HepG2 (cell line): Measurements from ENCODE around the gene CALR. TPM values are rescaled to one million over a fixed set of nuclear protein-coding genes. Genes with fewer than 3 reads are reported as not detected.

Source experiments
- ARID4A ChIP-seq: sonication (generic); formaldehyde crosslinking; IDR thresholded peaks from 2 replicates; pipeline ENCODE4 v1.5.0; 2020; ENCODE audit warnings: mild to moderate bottlenecking, missing genetic modification reagents, borderline replicate concordance
- CBX5 ChIP-seq: sonication (generic); formaldehyde crosslinking; IDR thresholded peaks from 2 replicates; pipeline ENCODE4 v1.4.0; 2020; ENCODE audit warnings: missing genetic modification reagents, borderline replicate concordance
- CREB1 ChIP-seq, 2 experiments: fragments of 450-650 bp in 1 of 2; IDR thresholded peaks; 2 replicates each; pipeline ENCODE4 v1.6.1; 2016 to 2017; ENCODE audit warnings: control low read depth in 1 of 2, mild to moderate bottlenecking in 1 of 2, missing compliant biosample characterization in 1 of 2, missing genetic modification characterization in 1 of 2
- FOXA3 ChIP-seq: IDR thresholded peaks from 2 replicates; pipeline ENCODE4 v1.6.1; 2016; ENCODE audit warnings: missing genetic modification reagents, missing compliant biosample characterization
- HIVEP1 ChIP-seq: sonication (generic); formaldehyde crosslinking; IDR thresholded peaks from 2 replicates; pipeline ENCODE4 v1.4.0; 2020; ENCODE audit warnings: mild to moderate bottlenecking, missing genetic modification reagents
- HMGA1 ChIP-seq: sonication (generic); formaldehyde crosslinking; conservative IDR thresholded peaks from 2 replicates; pipeline ENCODE4 v1.4.0; 2020; ENCODE audit warnings: missing genetic modification reagents
- NR2C2 ChIP-seq: sonication (generic); formaldehyde crosslinking; IDR thresholded peaks from 2 replicates; pipeline ENCODE4 v1.4.0; 2020; ENCODE audit warnings: missing genetic modification reagents, mild to moderate bottlenecking, moderate library complexity, borderline replicate concordance
- SAFB2 ChIP-seq: sonication (generic); formaldehyde crosslinking; IDR thresholded peaks from 2 replicates; pipeline ENCODE4 v1.5.1; 2020; ENCODE audit warnings: missing genetic modification reagents, low read depth, mild to moderate bottlenecking, borderline replicate concordance
- SALL1 ChIP-seq: sonication (generic); formaldehyde crosslinking; IDR thresholded peaks from 2 replicates; pipeline ENCODE4 v1.8.0; 2022; ENCODE audit warnings: mild to moderate bottlenecking, missing genetic modification reagents
- SIN3B ChIP-seq: fragments of 150-350 bp; IDR thresholded peaks from 2 replicates; pipeline ENCODE4 v1.6.1; 2014; ENCODE audit warnings: low read length
- SOX6 ChIP-seq, 2 experiments: fragments of 450-650 bp in 1 of 2; sonication (generic) in 1 of 2; formaldehyde crosslinking in 1 of 2; IDR thresholded peaks; 2 replicates each; pipeline versions ENCODE4 v1.4.0 to v1.6.1; 2017 to 2020; ENCODE audit warnings: antibody characterized with exemption in 1 of 2, mild to moderate bottlenecking in 1 of 2, missing genetic modification reagents in 1 of 2
- ZNF136 ChIP-seq: sonication (generic); formaldehyde crosslinking; IDR thresholded peaks from 2 replicates; pipeline ENCODE4 v1.8.1; 2022; ENCODE audit warnings: low read depth, mild to moderate bottlenecking, moderate library complexity, missing genetic modification reagents
- ZNF260 ChIP-seq: sonication (generic); formaldehyde crosslinking; IDR thresholded peaks from 2 replicates; pipeline ENCODE4 v1.4.0; 2020; ENCODE audit warnings: missing genetic modification reagents, low read depth, mild to moderate bottlenecking, borderline replicate concordance
- ZNF280D ChIP-seq: sonication (generic); formaldehyde crosslinking; IDR thresholded peaks from 2 replicates; pipeline ENCODE4 v1.5.1; 2020; ENCODE audit warnings: mild to moderate bottlenecking, missing genetic modification reagents
- polyA plus RNA-seq, 8 experiments: library from polyadenylated mRNA; depleted of rRNA in 3 of 8; stranded (reverse) in 7 of 8; unstranded in 1 of 8; fragments of >200 nt; fragmentation: Illumina TruSeq in 4 of 8; extraction: Trizol in 4 of 8; gene quantifications; 2 replicates each; pipeline versions ENCODE4 v1.2.1 to v1.2.3, GENCODE V29; 2011 to 2016; ENCODE audit warnings: low read depth in 4 of 8, missing spikeins in 1 of 8, mixed read lengths in 1 of 8; ENCODE audit not compliant: insufficient read depth in 1 of 8
- total RNA-seq, 5 experiments: library from RNA; depleted of rRNA; stranded (reverse); fragments of >200 nt; fragmentation: Illumina TruSeq; extraction: Trizol; gene quantifications; 2 replicates each; pipeline ENCODE4 v1.2.3, GENCODE V29; 2016; ENCODE audit warnings: low read depth in 1 of 5
- TF ChIP-seq, protein P1 (sequence below): IDR thresholded peaks from 2 replicates; pipeline ENCODE4 v1.6.1; 2016; ENCODE audit warnings: low read depth, control low read depth
- TF ChIP-seq, protein P2 (sequence below): sonication (generic); formaldehyde crosslinking; IDR thresholded peaks from 2 replicates; pipeline ENCODE4 v1.4.0; 2020; ENCODE audit warnings: missing genetic modification reagents

Gene CALR
- total and polyA plus RNA-seq, 2 of the 13 experiments (the other 11 are each of a cell fraction or from before 2014, with no cell fraction given): 898 to 934 TPM

DNA sequence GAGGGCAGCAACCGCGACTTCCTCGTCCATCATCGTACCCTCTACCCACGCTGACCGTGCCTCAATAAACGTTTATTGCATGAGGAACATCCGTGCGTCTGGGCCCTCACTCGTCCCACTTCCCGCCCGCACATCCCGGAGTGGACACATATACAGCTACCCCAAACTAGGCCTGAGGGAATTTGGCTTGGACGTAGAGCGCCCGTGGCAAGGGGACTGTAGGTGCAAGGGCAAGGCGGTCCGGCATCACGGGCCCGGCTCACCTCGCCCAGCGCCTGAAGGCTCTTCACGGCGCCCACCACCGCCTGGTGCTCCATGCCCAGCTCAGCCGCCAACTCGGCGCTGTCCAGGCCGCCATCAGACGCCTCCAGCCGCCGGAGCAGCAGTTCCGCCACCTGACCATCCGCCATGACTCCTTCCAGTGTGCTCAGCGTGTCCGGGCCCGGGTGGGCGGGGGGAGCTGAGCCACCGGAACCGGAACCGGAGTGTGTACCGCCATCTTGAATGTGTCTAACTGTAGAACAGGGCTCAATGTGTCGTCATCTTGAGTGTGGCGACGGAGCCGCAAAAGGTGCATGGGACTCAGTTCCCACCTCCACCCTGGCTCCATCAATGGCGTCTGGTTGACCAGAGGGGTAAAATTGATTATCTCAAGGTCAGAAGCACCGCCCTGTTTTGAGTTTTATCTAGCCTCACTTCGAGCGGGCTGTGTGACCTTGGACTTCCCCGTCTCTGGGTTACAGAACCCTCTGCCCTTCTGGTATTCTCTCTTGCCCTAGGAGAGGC, 4.9 kb upstream of the CALR start, which contains the start of gene FARSA (continued):
- TF ChIP-seq ZNF280D (CRISPR knock-in tag) (peak; percentile 49), SOX6 (IDR thresholded peaks at IDR 0.05) (no peak), SOX6 (CRISPR knock-in tag; IDR thresholded peaks at IDR 0.05) (peak; percentile 54; the same call in 1 of the 2 replicates), CREB1 (IDR thresholded peaks at IDR 0.05) (peak; percentile 75), CREB1 (CRISPR knock-in tag; IDR thresholded peaks at IDR 0.05) (peak; percentile 67; the same call in 1 of the 2 replicates), HMGA1 (no peak), NR2C2 (CRISPR knock-in tag) (peak; percentile 95), SIN3B (0 out of 2 replicates have a peak, but pooled peaks have one; percentile 21), ARID4A (peak; percentile 98), HIVEP1 (CRISPR knock-in tag) (peak; percentile 36; the same call in 1 of the 2 replicates), ZNF136 (0 out of 2 replicates have a peak, but pooled peaks have one; percentile 17), SAFB2 (peak; percentile 42; the same call in 1 of the 2 replicates), FOXA3 (CRISPR knock-in tag) (peak; percentile 73), SALL1 (CRISPR knock-in tag) (peak; percentile 72), ZNF260 (CRISPR knock-in tag) (0 out of 2 replicates have a peak, but pooled peaks have one; percentile 55), CBX5 (CRISPR knock-in tag) (peak; percentile 64; the same call in 1 of the 2 replicates)
- TF ChIP-seq, protein P1, sequence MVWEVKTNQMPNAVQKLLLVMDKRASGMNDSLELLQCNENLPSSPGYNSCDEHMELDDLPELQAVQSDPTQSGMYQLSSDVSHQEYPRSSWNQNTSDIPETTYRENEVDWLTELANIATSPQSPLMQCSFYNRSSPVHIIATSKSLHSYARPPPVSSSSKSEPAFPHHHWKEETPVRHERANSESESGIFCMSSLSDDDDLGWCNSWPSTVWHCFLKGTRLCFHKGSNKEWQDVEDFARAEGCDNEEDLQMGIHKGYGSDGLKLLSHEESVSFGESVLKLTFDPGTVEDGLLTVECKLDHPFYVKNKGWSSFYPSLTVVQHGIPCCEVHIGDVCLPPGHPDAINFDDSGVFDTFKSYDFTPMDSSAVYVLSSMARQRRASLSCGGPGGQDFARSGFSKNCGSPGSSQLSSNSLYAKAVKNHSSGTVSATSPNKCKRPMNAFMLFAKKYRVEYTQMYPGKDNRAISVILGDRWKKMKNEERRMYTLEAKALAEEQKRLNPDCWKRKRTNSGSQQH (CRISPR knock-in tag): peak; percentile 55; the same call in 1 of the 2 replicates
- TF ChIP-seq, protein P2, sequence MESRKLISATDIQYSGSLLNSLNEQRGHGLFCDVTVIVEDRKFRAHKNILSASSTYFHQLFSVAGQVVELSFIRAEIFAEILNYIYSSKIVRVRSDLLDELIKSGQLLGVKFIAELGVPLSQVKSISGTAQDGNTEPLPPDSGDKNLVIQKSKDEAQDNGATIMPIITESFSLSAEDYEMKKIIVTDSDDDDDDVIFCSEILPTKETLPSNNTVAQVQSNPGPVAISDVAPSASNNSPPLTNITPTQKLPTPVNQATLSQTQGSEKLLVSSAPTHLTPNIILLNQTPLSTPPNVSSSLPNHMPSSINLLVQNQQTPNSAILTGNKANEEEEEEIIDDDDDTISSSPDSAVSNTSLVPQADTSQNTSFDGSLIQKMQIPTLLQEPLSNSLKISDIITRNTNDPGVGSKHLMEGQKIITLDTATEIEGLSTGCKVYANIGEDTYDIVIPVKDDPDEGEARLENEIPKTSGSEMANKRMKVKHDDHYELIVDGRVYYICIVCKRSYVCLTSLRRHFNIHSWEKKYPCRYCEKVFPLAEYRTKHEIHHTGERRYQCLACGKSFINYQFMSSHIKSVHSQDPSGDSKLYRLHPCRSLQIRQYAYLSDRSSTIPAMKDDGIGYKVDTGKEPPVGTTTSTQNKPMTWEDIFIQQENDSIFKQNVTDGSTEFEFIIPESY (CRISPR knock-in tag): peak; percentile 35; the same call in 1 of the 2 replicates
